Measurements from ENCODE around the gene SLC34A1.

- no peak for TF ChIP-seq CTCF (IDR thresholded peaks at IDR 0.05; ENCODE audit: low read depth, low read length, missing input control)
- no peak for TF ChIP-seq REST (IDR thresholded peaks at IDR 0.05)
- TF ChIP-seq TAF1 (conservative IDR thresholded peaks at IDR 0.05), result no peak
- TF ChIP-seq EGR1 (IDR thresholded peaks at IDR 0.05; ENCODE audit: low read depth in 2 of 2), result no peak
- no peak for TF ChIP-seq GABPA (IDR thresholded peaks at IDR 0.05 in 1 of 2, conservative IDR thresholded peaks at IDR 0.05 in 1 of 2)
- no peak for TF ChIP-seq SP1 (IDR thresholded peaks at IDR 0.05)
Measured at GRCh38 chr5:177367323-177367848, 16.8 kb upstream of the SLC34A1 start.
